GM20431 (cell line): ENCODE measurements around the gene MAP2.

Experiments
- in situ Hi-C: fragments of 300-500 bp; cut with MseI, MboI; formaldehyde crosslinking; loops from one replicate; pipeline ENCODE4 v1.15.0; 2020; ENCODE audit warnings: low sequenced_read_pairs; ENCODE audit not compliant: unreplicated experiment

MAP2 gene

GRCh38 chr2:209685340-209685739 lies 261.5 kb downstream of the MAP2 start:
- in situ Hi-C loops = no loop called here

GRCh38 chr2:209685963-209686362 lies 262.1 kb downstream of the MAP2 start:
- in situ Hi-C loops = no loop called here

GRCh38 chr2:209686448-209686847 lies 262.6 kb downstream of the MAP2 start:
- in situ Hi-C loops = no loop called here

- in situ Hi-C loops = no loop called here
These were observed 263.6 kb downstream of the MAP2 start for GRCh38 chr2:209687323-209687969.

- in situ Hi-C loops = no loop called here
These were observed 264.5 kb downstream of the MAP2 start for GRCh38 chr2:209688385-209688784.

GRCh38 chr2:209690029-209690754 lies 266.3 kb downstream of the MAP2 start:
- in situ Hi-C loops = no loop called here

- in situ Hi-C loops = no loop called here
These were observed 270.9 kb downstream of the MAP2 start for GRCh38 chr2:209694748-209695147.

GRCh38 chr2:209696836-209697711 lies 273.2 kb downstream of the MAP2 start:
- in situ Hi-C loops = no loop called here

- in situ Hi-C loops = no loop called here
These were observed 278.9 kb downstream of the MAP2 start for GRCh38 chr2:209702775-209703174.

GRCh38 chr2:209713219-209713618 lies 289.4 kb downstream of the MAP2 start:
- in situ Hi-C loops = no loop called here

GRCh38 chr2:209719034-209719433 lies 295.2 kb downstream of the MAP2 start:
- in situ Hi-C loops = no loop called here

- in situ Hi-C loops = no loop called here
These were observed 297.6 kb downstream of the MAP2 start for GRCh38 chr2:209721497-209721896.

- in situ Hi-C loops = no loop called here
These were observed 302.5 kb downstream of the MAP2 start for GRCh38 chr2:209726311-209726710.

- in situ Hi-C loops = no loop called here
These were observed 303.2 kb downstream of the MAP2 start for GRCh38 chr2:209727077-209727476.

GRCh38 chr2:209734805-209735204 lies 311.0 kb downstream of the MAP2 start:
- in situ Hi-C loops = no loop called here

GRCh38 chr2:209741953-209742352 lies 318.1 kb downstream of the MAP2 start:
- in situ Hi-C loops = no loop called here

- in situ Hi-C loops = no loop called here
These were observed 329.2 kb downstream of the MAP2 start for GRCh38 chr2:209753020-209753419.

GRCh38 chr2:209757163-209757562 lies 333.3 kb downstream of the MAP2 start:
- in situ Hi-C loops = no loop called here

- in situ Hi-C loops = no loop called here
These were observed 337.7 kb downstream of the MAP2 start for GRCh38 chr2:209761566-209761965.

GRCh38 chr2:209762563-209762962 lies 338.7 kb downstream of the MAP2 start:
- in situ Hi-C loops = no loop called here

GRCh38 chr2:209763106-209763505 lies 339.3 kb downstream of the MAP2 start:
- in situ Hi-C loops = no loop called here
